Activated effector memory CD4-positive, alpha-beta T cell treated with anti-CD3 and anti-CD28 coated beads, Interleukin-2, amount 50 U/mL, for 16 hours (primary cell): ENCODE data around the gene PDGFC.

ENCODE experiments used
- DNase-seq: peaks from one replicate; pipeline ENCODE4 v3.0.0-alpha.2; 2020

Gene PDGFC, protein sequence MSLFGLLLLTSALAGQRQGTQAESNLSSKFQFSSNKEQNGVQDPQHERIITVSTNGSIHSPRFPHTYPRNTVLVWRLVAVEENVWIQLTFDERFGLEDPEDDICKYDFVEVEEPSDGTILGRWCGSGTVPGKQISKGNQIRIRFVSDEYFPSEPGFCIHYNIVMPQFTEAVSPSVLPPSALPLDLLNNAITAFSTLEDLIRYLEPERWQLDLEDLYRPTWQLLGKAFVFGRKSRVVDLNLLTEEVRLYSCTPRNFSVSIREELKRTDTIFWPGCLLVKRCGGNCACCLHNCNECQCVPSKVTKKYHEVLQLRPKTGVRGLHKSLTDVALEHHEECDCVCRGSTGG

GRCh38 chr4:156971676-156972378 lies at the start of gene PDGFC:
TSS of gene PDGFC (minus strand) at chr4:156971799. CDS start at chr4:156970903, 896 bp downstream.
- no peak for DNase-seq

GRCh38 chr4:157020882-157021281 lies 49.3 kb upstream of the PDGFC start:
- DNase-seq = no peak

GRCh38 chr4:157018920-157019490 lies 47.4 kb upstream of the PDGFC start:
- DNase-seq = no peak

DNA sequence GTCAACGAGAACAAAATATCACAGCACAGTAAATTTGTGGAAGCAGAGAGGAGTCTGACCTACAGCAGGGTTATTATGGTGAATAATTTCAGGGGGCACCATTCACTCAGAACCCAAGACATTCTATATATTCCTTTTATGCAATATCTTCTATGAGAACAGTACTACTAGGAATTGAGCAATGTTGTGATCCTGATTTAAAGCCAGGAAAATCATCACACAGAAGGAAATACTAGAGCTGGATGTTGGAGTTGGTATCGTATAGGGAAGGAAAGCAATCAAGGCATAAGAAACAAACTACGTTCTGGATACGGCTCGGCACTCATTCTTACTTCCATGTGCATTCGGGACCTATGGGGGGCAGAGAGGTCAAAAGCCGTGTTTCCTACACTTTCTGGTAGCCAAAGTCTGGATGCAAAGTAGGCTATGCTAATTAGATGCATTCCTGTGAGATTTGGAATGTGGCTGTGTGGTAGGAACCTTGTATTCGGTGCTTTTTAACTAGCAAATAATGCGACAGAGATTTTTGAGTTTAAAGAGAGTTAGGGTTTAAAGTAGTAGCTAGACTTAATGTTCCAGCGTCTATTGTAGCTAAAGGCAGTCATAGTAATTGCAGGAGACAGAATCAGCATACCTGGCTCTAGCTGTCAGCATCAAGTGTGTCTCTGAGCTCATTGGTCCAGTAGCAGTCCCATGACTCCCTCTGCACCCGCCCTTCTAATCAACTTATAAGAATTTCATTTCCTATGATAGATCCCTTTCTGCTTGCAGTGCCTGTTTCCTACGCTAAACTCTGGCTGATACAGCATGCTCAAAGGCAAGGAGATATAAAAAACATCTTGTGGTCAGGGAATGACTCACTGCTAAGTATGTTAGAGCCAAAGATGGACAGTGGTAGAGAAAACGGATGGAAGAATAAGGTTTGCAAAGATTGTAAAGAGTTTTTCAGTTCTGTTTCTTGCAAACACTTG lies 43.3 kb upstream of the PDGFC start:
- no peak for DNase-seq

- no peak for DNase-seq
Observed at GRCh38 chr4:157013656-157014055, 42.1 kb upstream of the PDGFC start.

DNA sequence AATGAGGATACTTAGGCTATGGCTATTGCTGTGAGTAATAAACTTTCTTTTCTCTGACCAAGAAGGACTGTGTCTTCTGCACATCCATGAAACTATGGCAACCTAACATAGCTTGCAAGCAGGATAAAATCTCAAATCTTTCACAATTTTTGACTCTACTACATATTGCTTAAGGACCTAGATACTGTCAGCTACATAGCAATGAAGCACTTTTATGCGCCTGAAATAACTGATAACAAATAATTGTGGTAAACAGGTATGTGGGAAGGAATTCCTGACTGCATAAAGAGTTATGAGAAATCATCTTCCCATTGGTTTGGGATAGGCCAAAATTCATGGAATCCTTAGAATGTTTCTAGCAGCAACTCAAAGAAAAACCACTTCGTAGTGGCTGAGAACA lies 41.2 kb upstream of the PDGFC start:
- no peak for DNase-seq

DNA sequence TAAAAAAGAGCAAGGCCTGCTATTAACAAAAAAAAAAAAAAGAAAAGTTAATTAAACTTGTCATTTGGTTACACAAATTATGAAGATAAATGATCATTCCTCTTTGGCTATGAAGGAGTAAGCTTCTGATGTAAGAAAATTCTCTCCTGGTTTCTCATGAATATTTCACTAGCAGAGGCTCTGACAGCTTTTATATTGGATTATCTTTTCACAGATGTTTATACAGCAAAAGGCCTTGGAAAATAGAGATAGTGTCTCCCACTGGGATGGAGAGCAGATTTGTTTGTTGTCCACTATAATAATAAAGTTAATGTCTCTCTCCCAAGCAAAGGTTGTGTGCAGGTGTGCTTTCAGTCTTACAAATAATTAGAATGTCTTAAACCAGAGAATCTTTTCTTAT lies 40.7 kb upstream of the PDGFC start:
- no peak for DNase-seq

GRCh38 chr4:157010630-157011029 lies 39.0 kb upstream of the PDGFC start:
- DNase-seq = no peak

GRCh38 chr4:157005831-157006230 lies 34.2 kb upstream of the PDGFC start:
- DNase-seq = no peak

GRCh38 chr4:157005193-157005592 lies 33.6 kb upstream of the PDGFC start:
- DNase-seq = no peak

GRCh38 chr4:157004279-157005161 lies 32.9 kb upstream of the PDGFC start:
- DNase-seq = no peak

DNA sequence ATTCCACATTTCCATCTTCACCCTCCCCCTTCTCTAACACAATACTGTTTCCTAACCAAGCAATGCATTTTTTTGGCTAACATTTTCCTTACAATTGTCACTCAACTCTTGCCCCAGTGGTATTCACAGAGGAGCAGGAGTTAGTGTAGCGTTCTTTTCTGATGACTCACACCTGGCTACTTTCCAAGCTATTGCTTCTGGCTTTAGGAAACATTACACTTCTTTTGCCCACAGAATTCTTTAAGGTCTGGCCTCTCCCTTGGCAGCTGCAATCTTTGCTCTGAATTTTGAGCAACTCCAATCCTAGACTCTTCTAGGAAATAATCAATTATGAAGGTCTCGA lies 27.5 kb upstream of the PDGFC start:
- DNase-seq = no peak

DNA sequence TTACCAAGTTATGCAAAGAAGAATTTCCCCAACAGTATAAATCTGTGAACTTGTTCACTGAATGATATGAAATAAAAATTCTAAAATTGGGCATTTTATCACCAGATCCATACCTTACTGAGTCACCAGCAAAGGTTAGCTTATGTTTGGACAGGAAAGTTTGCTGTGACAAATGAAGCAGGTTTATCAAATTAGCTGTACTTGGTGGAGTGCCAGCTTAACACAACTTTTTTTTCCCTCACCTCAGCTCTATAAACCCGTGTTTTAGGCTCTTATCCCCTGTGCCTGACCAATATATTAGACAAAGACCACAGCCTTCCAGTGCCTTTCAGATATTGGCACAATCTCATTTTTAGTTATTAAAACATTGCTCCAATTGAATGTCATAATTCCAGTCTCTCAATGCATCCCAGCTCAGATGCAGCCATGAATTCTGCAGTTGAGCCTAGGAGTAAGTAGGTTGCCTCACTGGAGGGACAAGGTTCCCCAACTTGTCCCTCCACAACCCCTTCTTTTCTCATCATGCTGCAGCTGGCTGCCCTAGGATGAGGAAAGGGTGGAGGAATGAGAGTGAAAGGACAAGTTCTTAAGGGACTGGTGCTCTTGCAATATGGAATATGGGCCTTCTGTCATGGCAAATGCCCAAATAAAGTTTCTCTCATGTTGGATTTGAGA lies 27.0 kb upstream of the PDGFC start:
- DNase-seq = no peak

DNA sequence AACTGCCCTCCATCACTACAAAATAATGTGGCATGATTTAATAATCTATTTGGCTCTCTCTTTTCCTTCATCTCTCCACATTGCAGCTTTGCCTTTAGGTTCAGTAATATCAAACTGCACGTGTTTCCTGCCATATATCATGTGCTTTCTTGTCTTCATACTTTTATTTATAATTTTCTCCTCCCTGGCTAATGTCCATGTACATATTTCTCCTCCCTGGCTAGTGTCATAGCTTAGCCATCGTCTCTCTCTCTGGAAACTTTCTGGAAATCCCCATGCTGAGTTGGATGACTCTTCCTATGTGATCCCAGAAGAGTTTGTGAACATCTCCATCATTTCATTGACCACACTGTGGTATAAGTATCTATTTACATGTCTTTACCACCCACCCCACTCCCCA lies 21.3 kb upstream of the PDGFC start:
- no peak for DNase-seq

GRCh38 chr4:156991161-156991560 lies 19.6 kb upstream of the PDGFC start:
- DNase-seq = no peak

DNA sequence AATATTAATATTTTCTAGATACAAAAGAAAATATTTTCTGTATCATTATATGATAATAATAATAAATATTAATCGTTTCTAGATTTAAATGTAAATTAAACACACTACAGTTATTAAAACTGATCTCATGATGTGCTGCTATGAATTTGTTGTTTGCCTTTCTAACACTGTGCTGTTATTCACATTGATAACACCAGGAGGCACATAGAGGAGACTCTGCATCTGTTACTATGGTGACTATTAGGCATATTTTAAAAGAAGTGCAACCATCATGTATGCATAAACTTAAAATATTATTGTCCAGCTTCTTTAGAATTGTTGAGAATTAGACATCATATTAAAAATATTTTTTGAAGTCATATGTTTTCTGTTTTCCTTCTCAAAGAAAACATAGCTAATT lies 11.8 kb upstream of the PDGFC start:
- DNase-seq = no peak

DNA sequence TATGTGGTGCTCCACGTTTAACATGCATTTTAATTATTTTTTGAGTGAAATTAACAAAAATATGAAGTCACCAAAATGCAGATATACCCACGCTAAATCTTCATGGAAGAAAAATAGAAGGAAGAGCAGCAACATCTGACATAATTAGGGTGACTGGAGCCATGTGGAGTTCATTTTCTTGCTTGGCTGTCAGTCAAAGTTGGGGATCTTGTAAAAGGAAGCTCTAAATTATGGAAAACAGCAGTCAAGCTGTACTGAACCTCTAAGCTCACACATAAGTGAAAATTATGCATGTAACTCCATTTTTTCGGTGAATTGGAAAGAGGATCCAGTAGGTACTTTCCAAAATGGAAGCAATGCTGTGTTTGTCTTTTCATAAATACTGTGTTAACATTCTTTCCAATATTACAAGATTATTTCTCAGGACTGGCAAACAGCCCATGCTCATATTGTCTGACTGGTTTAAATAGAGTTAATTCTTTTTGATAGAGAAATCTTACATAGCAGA lies 9.7 kb upstream of the PDGFC start:
- DNase-seq = no peak

- DNase-seq = no peak
Observed at GRCh38 chr4:156977435-156978160, 6.0 kb upstream of the PDGFC start.

- DNase-seq = no peak
Observed at GRCh38 chr4:156976147-156976546, 4.5 kb upstream of the PDGFC start.

- no peak for DNase-seq
Observed at GRCh38 chr4:156975686-156976085, 4.1 kb upstream of the PDGFC start.

DNA sequence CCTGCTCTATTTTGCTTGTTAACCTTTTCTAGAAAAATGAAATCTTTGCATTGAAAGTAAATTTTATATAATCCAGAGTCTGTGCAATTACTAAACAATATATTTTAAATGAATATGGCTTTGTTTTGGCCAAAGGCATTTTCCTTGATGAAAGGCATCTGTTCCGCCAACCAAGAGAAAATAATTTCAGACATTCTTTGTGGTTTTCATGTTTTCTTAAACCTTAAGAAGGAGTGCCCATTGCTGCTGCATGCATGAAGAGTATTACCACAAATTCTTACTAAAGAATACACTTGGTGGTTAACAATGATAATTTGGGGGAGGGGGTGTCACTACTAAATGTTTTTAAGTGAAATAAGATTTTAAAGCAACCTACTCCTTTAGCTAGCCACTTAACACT lies 2.7 kb upstream of the PDGFC start:
- no peak for DNase-seq
